Renal cortex interstitium (tissue), 11 donors: Measurements from ENCODE around the gene ATAD3A. TPM values are rescaled to one million over a fixed set of nuclear protein-coding genes. Genes with fewer than 3 reads are reported as not detected.
"Not testable (repeated sequence)": the region's sequence is repeated elsewhere in the genome, so short reads cannot be mapped to it uniquely, and the experiment has no call there.

Experiments
- DNase-seq, 11 donors: peaks; one replicate each; pipeline ENCODE4 v3.0.0-alpha.2; 2013; ENCODE audit warnings: low read depth in 9 of 11, low spot score in 4 of 11; ENCODE audit errors: extremely low read depth in 1 of 11
- polyA plus RNA-seq, 3 donors: library from polyadenylated mRNA; unstranded; fragments of 120-200 nt; gene quantifications; one replicate each; pipeline ENCODE4 v1.2.1, GENCODE V29; 2013; ENCODE audit not compliant: insufficient read length in 3 of 3

Gene ATAD3A
- polyA plus RNA-seq, 3 donors, result 15.4 to 29.0 (median 25.9) TPM

- DNase-seq, result no peak
Measured at GRCh38 chr1:1483714-1484113, 28.2 kb upstream of the ATAD3A start.

GRCh38 chr1:1484976-1485750 lies 26.8 kb upstream of the ATAD3A start:
- DNase-seq, result not testable (repeated sequence)

- not testable (repeated sequence) for DNase-seq
Measured at GRCh38 chr1:1485755-1486317, 26.1 kb upstream of the ATAD3A start.

- no peak for DNase-seq
Measured at GRCh38 chr1:1487701-1488100, 24.3 kb upstream of the ATAD3A start.

- DNase-seq, result no peak
Measured at GRCh38 chr1:1489231-1489630, 22.7 kb upstream of the ATAD3A start.

GRCh38 chr1:1489861-1490260 lies 22.1 kb upstream of the ATAD3A start:
- no peak for DNase-seq

- DNase-seq, result no peak
Measured at GRCh38 chr1:1490633-1491230, 21.2 kb upstream of the ATAD3A start.

- DNase-seq, result no peak
Measured at GRCh38 chr1:1491601-1492000, 20.4 kb upstream of the ATAD3A start.

- not testable (repeated sequence) for DNase-seq
Measured at GRCh38 chr1:1494311-1494710, 17.7 kb upstream of the ATAD3A start.

GRCh38 chr1:1495461-1495975 lies 16.4 kb upstream of the ATAD3A start:
- not testable (repeated sequence) for DNase-seq

GRCh38 chr1:1504777-1505365 lies 7.1 kb upstream of the ATAD3A start:
- DNase-seq, result peak in 8 of 11 donors; percentile 23 to 58 (median 36)

GRCh38 chr1:1505366-1505798 lies 6.6 kb upstream of the ATAD3A start:
- DNase-seq, result peak in 1 of 11 donors; percentile 3

- not testable (repeated sequence) for DNase-seq
Measured at GRCh38 chr1:1505801-1506200, 6.2 kb upstream of the ATAD3A start.

GRCh38 chr1:1507305-1507704 lies 4.7 kb upstream of the ATAD3A start:
- no peak for DNase-seq

GRCh38 chr1:1508775-1509464 lies 3.0 kb upstream of the ATAD3A start:
- DNase-seq, result not testable (repeated sequence)

GRCh38 chr1:1509465-1509850 lies 2.5 kb upstream of the ATAD3A start:
- DNase-seq, result not testable (repeated sequence)

GRCh38 chr1:1510912-1511532 lies 940 bp upstream of the ATAD3A start:
- peak in 5 of 11 donors; percentile 2 to 16 (median 15) for DNase-seq

- DNase-seq, result not testable (repeated sequence)
Measured at GRCh38 chr1:1512425-1512824, 463 bp downstream of the ATAD3A start.

- DNase-seq, result not testable (repeated sequence)
Measured at GRCh38 chr1:1513675-1514074, 1.7 kb downstream of the ATAD3A start.
